Measurements from ENCODE around the gene TMEM178A.
"Not testable (repeated sequence)": the region's sequence is repeated elsewhere in the genome, so short reads cannot be mapped to it uniquely, and the experiment has no call there.

TMEM178A gene

DNA sequence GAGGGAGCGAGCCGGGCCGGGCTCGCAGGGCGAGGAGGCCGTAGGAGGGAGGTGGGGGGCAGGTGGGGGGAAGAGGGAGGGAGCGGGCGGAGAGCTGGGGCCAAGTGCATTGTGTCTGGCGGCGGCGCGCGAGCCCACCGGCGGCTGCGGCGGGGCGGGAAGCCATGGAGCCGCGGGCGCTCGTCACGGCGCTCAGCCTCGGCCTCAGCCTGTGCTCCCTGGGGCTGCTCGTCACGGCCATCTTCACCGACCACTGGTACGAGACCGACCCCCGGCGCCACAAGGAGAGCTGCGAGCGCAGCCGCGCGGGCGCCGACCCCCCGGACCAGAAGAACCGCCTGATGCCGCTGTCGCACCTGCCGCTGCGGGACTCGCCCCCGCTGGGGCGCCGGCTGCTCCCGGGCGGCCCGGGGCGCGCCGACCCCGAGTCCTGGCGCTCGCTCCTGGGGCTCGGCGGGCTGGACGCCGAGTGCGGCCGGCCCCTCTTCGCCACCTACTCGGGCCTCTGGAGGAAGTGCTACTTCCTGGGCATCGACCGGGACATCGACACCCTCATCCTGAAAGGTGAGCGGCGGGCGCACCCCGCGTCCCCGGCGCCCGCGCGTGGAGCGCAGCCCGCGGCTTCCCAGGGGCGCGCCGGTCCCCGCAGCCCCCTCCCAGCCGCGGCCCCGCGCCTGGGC is at the start of gene TMEM178A:
Gene TMEM178A, plus strand, starts transcription at position 107 of the 680 bp plus-strand sequence. Its CDS starts 58 bp downstream, at position 165.
- no peak for ATAC-seq (replicated peaks; ENCODE audit: extremely low read depth, poor library complexity, severe bottlenecking)
- Mint-ChIP-seq H3K27me3 (peaks cover 79% of the 10 kb centered on the region), H3K27ac (ENCODE audit: low read depth) (no peak within 1 kb of the TSS), H3K36me3 (ENCODE audit: insufficient read depth) (peaks cover 2% of the 10 kb centered on the region), H3K4me1 (peaks cover 6% of the 10 kb centered on the region), H3K9me3 (no peaks in the 10 kb centered on the region), H3K4me3 (peak within 1 kb of the TSS; percentile 50)
- DNase-seq (ENCODE audit: low spot score in 2 of 2) = no peak

DNA sequence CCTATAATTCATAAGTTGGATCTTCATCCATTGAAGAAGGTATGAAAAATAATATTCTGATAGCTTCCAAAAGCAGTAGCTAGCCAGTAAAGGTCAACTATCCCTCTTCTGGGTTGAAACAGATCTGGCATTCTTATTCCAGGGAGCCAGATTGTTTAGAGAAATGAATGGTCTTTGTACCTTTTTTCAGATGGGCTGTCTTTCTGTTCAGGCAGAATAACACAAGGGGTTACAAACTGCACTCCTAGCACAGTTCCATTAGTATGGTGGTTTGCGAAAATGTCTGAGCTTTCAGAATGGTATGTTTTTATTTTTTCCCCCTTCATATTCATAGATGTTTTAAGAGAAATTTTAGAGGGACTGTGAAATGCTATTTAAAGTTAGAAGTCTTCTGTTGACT is 47.5 kb upstream of the TMEM178A start:
- Mint-ChIP-seq H3K36me3 (ENCODE audit: insufficient read depth) (peaks cover 2% of the 10 kb centered on the region), H3K9me3 (no peaks in the 10 kb centered on the region), H3K27ac (ENCODE audit: low read depth) (no peak overlapping the region), H3K4me1 (peaks cover 10% of the 10 kb centered on the region), H3K27me3 (peaks cover 62% of the 10 kb centered on the region), H3K4me3 (no peak overlapping the region)
- no peak for ATAC-seq (replicated peaks; ENCODE audit: extremely low read depth, poor library complexity, severe bottlenecking)
- DNase-seq (ENCODE audit: low spot score in 2 of 2) = no peak

DNA sequence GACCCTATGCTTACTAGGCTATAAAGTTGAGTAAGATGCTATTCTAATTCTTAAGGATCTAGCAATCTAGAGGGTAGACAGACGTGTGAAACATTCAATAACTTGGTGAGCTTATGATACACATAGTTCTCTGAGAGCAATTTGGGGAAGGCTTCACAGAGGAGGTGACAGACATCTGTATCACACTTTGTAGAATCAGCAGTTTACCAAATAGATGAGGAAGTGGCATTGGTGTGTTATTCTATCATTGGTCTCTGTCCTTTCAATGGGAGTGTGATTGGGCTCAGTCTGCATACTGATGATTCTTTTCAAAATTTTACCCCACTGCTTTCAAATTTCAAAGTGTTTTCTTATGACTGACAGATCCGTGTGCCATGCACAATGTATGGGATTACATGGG is 47.0 kb upstream of the TMEM178A start:
- H3K4me1 Mint-ChIP-seq = peaks cover 10% of the 10 kb centered on the region
- H3K27me3 Mint-ChIP-seq = peaks cover 67% of the 10 kb centered on the region
- H3K36me3 Mint-ChIP-seq (ENCODE audit: insufficient read depth) = peaks cover 2% of the 10 kb centered on the region
- H3K27ac Mint-ChIP-seq (ENCODE audit: low read depth) = no peak overlapping the region
- H3K4me3 Mint-ChIP-seq = no peak overlapping the region
- DNase-seq (ENCODE audit: low spot score in 2 of 2) (no peak), ATAC-seq (replicated peaks; ENCODE audit: extremely low read depth, poor library complexity, severe bottlenecking) (no peak)
- H3K9me3 Mint-ChIP-seq = no peaks in the 10 kb centered on the region

DNA sequence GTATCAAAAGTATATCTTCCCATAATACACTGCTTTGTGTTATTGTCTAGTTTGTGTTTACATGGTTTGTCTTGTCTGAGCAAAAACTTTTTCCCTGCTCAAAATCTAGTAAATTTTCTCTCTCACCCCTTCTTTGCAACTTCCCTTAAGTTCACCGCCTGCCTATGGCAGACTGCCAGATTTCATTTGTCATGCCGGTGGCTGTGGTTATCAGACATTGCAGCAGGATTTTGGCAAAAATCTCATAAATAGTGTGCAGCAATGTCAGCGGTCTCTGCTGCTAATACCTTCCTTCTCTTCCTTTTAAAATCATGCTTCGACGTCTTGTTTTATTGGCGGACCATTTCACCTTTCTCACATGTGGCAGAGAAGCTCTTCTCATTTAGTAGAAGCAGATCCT is 45.6 kb upstream of the TMEM178A start:
- DNase-seq (ENCODE audit: low spot score in 2 of 2) = no peak
- peaks cover 10% of the 10 kb centered on the region for H3K4me1 Mint-ChIP-seq
- H3K27ac Mint-ChIP-seq (ENCODE audit: low read depth) = no peak overlapping the region
- ATAC-seq (replicated peaks; ENCODE audit: extremely low read depth, poor library complexity, severe bottlenecking) = no peak
- H3K36me3 Mint-ChIP-seq (ENCODE audit: insufficient read depth) = peaks cover 2% of the 10 kb centered on the region
- H3K4me3 Mint-ChIP-seq = no peak overlapping the region
- H3K9me3 Mint-ChIP-seq = no peaks in the 10 kb centered on the region
- H3K27me3 Mint-ChIP-seq = peaks cover 65% of the 10 kb centered on the region

DNA sequence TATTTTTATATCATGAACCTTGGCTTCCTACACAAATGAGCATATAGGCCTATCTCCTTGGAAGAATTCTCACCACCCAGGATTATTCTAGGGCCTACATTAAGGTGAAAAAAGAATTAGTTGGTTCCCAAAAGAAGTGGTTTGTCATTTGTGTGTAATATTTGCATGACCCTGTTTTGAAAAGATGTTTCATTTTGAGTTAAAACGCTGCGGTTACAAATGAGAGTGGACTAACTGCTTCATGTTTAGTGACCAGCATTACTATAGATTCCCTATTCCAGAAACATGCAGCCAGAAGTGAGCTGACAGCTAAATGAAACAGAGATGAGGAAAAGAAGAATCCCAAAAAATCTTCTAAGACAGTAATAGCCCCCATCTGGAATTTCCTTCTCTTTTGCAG is 44.1 kb upstream of the TMEM178A start:
- Mint-ChIP-seq H3K27ac (ENCODE audit: low read depth) (no peak overlapping the region), H3K4me3 (no peak overlapping the region), H3K9me3 (no peaks in the 10 kb centered on the region), H3K36me3 (ENCODE audit: insufficient read depth) (no peaks in the 10 kb centered on the region), H3K27me3 (peaks cover 75% of the 10 kb centered on the region), H3K4me1 (peaks cover 10% of the 10 kb centered on the region)
- DNase-seq (ENCODE audit: low spot score in 2 of 2) (no peak), ATAC-seq (replicated peaks; ENCODE audit: extremely low read depth, poor library complexity, severe bottlenecking) (no peak)

DNA sequence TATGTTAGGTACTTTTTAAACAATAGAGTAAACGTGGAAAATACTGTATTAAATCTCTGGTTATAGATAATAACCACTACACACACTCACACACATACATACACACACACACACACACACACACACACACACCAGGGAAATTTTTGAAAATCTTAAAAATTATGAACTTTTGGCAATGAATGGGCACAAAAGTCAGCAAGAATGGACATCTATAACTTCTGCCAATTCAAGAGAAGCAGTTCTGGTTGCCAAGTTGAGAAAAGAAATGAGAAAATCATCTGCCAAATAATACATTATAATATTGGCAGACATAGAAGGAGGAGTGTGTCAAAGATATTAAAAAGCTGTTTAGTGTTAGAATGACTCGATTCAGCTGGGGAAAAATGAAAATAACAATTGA is 42.9 kb upstream of the TMEM178A start:
- ATAC-seq (replicated peaks; ENCODE audit: extremely low read depth, poor library complexity, severe bottlenecking) = no peak
- Mint-ChIP-seq H3K27ac (ENCODE audit: low read depth) (no peak overlapping the region), H3K4me3 (no peak overlapping the region), H3K36me3 (ENCODE audit: insufficient read depth) (no peaks in the 10 kb centered on the region), H3K4me1 (peaks cover 10% of the 10 kb centered on the region), H3K9me3 (no peaks in the 10 kb centered on the region), H3K27me3 (peaks cover 64% of the 10 kb centered on the region)
- no peak for DNase-seq (ENCODE audit: low spot score in 2 of 2)

DNA sequence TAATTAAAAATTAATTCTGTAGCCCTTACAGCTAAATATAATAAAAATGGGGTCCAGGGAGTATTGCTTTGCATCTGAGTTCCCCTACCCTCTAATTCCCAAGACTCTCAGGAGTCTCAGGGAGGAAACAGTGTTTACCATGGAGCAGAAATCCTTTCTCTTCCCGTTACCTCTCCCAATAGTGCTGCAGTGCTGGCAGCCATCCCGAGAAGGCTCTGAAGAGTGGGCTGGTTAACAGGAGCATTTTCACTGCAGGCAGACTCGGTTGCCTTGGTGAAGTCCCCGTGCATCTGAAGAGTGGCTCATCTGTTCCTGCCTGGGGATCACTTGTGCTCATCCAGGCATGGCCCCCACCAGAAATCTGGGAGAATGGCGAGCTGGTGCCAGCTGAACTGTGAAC is 41.8 kb upstream of the TMEM178A start:
- DNase-seq (ENCODE audit: low spot score in 2 of 2) (no peak), ATAC-seq (replicated peaks; ENCODE audit: extremely low read depth, poor library complexity, severe bottlenecking) (no peak)
- H3K9me3 Mint-ChIP-seq = no peaks in the 10 kb centered on the region
- peaks cover 62% of the 10 kb centered on the region for H3K27me3 Mint-ChIP-seq
- no peak overlapping the region for H3K27ac Mint-ChIP-seq (ENCODE audit: low read depth)
- peaks cover 10% of the 10 kb centered on the region for H3K4me1 Mint-ChIP-seq
- H3K36me3 Mint-ChIP-seq (ENCODE audit: insufficient read depth) = no peaks in the 10 kb centered on the region
- H3K4me3 Mint-ChIP-seq = no peak overlapping the region

DNA sequence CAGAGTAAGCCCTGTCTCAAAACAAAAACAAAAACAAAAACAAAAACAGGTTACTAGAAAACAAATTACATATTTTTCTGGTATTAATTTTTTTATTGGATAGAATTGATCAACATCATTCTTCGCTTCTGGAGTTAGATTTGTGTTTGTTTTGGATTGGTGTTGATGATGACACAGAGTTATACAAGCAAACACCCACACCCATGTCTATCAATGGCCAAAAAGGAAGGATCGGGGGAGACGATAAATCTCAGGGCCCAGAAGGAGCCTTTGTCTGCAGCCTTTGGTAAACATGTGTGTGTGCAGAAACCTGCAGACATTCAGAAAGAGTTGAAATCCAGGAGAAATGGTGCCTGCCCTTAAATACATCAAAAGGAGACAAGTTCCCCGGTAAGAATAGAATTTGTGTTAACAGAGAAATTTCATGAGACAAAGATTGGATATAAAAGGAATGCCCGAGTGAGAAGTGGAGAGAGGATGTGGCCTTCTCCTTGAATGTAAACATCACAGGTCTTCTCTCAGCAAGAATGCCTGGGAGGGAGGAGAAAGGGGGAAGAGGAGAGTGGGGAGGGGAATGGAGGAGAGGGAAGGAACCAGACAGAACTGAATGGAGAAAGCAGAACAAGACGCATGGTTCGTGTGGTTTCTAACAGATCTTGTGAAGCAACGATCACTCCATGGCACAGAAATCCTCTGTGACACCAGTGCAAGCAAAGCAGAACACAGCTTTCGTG is 40.4 kb upstream of the TMEM178A start:
- no peak for DNase-seq (ENCODE audit: low spot score in 2 of 2)
- Mint-ChIP-seq H3K27ac (ENCODE audit: low read depth) (no peak overlapping the region), H3K36me3 (ENCODE audit: insufficient read depth) (no peaks in the 10 kb centered on the region), H3K27me3 (peaks cover 55% of the 10 kb centered on the region), H3K4me3 (no peak overlapping the region), H3K4me1 (peaks cover 6% of the 10 kb centered on the region), H3K9me3 (no peaks in the 10 kb centered on the region)
- ATAC-seq (replicated peaks; ENCODE audit: extremely low read depth, poor library complexity, severe bottlenecking) = no peak

DNA sequence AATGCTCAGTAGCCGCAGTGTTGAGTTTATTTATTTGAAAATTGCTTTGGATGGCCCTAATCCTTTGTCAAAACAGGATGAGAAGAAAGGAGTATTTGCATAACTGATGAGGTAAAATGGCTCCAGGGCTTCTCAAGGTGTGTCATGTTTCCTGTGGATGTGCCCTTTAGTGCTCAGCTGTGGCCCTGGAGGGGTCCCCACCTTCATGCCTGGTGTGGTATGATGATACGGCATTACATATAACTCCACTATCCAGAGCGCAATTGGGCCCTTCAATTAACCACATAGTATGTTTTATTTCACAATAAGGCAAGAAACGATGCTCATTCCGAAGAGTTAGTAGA is 39.8 kb upstream of the TMEM178A start:
- DNase-seq (ENCODE audit: low spot score in 2 of 2) = no peak
- ATAC-seq (replicated peaks; ENCODE audit: extremely low read depth, poor library complexity, severe bottlenecking) = no peak
- Mint-ChIP-seq H3K36me3 (ENCODE audit: insufficient read depth) (no peaks in the 10 kb centered on the region), H3K27me3 (peaks cover 49% of the 10 kb centered on the region), H3K4me1 (peaks cover 2% of the 10 kb centered on the region), H3K4me3 (no peak overlapping the region), H3K27ac (ENCODE audit: low read depth) (no peak overlapping the region), H3K9me3 (no peaks in the 10 kb centered on the region)

DNA sequence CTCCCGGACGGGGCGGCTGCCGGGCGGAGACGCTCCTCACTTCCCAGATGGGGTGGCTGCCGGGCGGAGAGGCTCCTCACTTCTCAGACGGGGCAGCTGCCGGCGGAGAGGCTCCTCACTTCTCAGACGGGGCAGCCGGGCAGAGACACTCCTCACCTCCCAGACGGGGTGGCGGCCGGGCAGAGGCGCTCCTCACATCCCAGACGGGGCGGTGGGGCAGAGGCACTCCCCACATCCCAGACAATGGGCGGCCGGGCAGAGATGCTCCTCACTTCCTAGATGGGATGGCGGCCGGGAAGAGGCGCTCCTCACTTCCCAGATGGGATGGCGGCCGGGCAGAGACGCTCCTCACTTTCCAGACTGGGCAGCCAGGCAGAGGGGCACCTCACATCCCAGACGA is 37.4 kb upstream of the TMEM178A start:
- H3K9me3 Mint-ChIP-seq; H3K27ac Mint-ChIP-seq (ENCODE audit: low read depth); H3K36me3 Mint-ChIP-seq (ENCODE audit: insufficient read depth); ATAC-seq (replicated peaks; ENCODE audit: extremely low read depth, poor library complexity, severe bottlenecking); H3K4me3 Mint-ChIP-seq; DNase-seq (ENCODE audit: low spot score in 2 of 2); H3K4me1 Mint-ChIP-seq: not testable (repeated sequence)
- peaks cover 31% of the 10 kb centered on the region for H3K27me3 Mint-ChIP-seq

DNA sequence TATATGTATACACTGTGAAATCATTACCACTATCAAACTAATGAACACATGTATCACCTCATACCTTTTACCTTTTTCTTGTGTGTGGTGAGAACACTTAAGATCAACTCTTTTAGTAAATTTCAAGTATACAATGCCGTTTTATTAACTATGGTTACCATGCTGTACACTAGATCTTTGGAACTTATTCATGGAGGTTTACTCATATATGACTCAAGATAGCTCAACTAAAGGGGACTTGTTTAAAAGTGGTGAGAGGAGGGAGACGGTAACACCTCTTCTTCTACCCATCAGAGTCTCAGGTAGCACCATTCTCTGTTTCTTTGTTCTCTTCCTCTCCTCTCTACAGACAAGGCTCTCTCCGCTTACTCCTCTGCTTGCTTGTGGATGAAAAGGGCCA is 36.1 kb upstream of the TMEM178A start:
- no peaks in the 10 kb centered on the region for H3K9me3 Mint-ChIP-seq
- peaks cover 18% of the 10 kb centered on the region for H3K27me3 Mint-ChIP-seq
- no peaks in the 10 kb centered on the region for H3K4me1 Mint-ChIP-seq
- no peak overlapping the region for H3K4me3 Mint-ChIP-seq
- ATAC-seq (replicated peaks; ENCODE audit: extremely low read depth, poor library complexity, severe bottlenecking) (no peak), DNase-seq (ENCODE audit: low spot score in 2 of 2) (no peak)
- no peak overlapping the region for H3K27ac Mint-ChIP-seq (ENCODE audit: low read depth)
- H3K36me3 Mint-ChIP-seq (ENCODE audit: insufficient read depth) = no peaks in the 10 kb centered on the region

DNA sequence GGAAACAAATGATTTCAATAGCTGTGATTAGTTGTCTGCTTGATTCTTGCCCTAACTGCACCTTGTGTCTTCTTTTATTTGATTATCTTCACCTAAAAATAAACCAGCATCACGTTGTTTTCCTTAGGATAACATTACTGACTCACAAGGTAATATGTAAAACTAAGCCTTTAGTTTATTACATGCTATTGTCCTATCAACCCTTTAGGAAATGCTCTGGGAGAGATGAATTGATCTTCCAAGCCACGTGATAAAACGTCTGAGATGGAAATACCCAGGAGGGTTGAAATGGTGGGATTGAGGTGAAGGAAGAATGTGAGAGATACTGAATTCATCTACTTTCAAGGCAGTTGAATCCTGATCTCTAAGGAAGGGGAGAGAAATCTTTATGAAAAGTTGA is 34.5 kb upstream of the TMEM178A start:
- ATAC-seq (replicated peaks; ENCODE audit: extremely low read depth, poor library complexity, severe bottlenecking) = no peak
- DNase-seq (ENCODE audit: low spot score in 2 of 2) = no peak
- H3K4me1 Mint-ChIP-seq = no peaks in the 10 kb centered on the region
- H3K4me3 Mint-ChIP-seq = no peak overlapping the region
- no peaks in the 10 kb centered on the region for H3K9me3 Mint-ChIP-seq
- H3K36me3 Mint-ChIP-seq (ENCODE audit: insufficient read depth) = no peaks in the 10 kb centered on the region
- peaks cover 20% of the 10 kb centered on the region for H3K27me3 Mint-ChIP-seq
- no peak overlapping the region for H3K27ac Mint-ChIP-seq (ENCODE audit: low read depth)

DNA sequence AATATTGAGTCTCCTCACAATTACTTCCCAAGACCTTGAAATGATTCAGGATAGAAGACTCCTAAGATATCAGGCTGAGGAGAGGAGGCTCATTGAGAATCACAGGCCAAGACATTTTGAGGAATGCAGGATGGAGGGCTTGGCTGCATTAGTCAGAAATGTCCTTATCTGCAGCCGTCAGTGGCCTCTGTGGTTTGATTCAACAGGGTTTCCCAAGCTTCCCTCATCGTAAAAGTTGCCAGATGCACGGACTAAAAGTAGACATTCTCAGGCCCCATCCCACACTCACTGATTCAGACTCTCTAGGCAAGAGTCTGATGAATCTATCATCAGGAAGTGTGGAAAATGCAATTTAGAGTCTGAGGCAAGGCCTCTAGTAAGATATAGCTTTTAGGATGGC is 34.0 kb upstream of the TMEM178A start:
- ATAC-seq (replicated peaks; ENCODE audit: extremely low read depth, poor library complexity, severe bottlenecking) = no peak
- DNase-seq (ENCODE audit: low spot score in 2 of 2) = no peak
- Mint-ChIP-seq H3K27ac (ENCODE audit: low read depth) (no peak overlapping the region), H3K36me3 (ENCODE audit: insufficient read depth) (no peaks in the 10 kb centered on the region), H3K4me1 (no peaks in the 10 kb centered on the region), H3K27me3 (peaks cover 19% of the 10 kb centered on the region), H3K4me3 (no peak overlapping the region), H3K9me3 (no peaks in the 10 kb centered on the region)
